Measurements from ENCODE around the gene DLGAP4.

Gene DLGAP4

GRCh38 chr20:36384022-36384619 lies 78.0 kb downstream of the DLGAP4 start:
- DNase-seq (ENCODE audit: low spot score), result no peak

- no peak for DNase-seq (ENCODE audit: low spot score)
Observed at GRCh38 chr20:36385503-36385902, 79.4 kb downstream of the DLGAP4 start.

- DNase-seq (ENCODE audit: low spot score), result no peak
Observed at GRCh38 chr20:36386236-36386635, 80.1 kb downstream of the DLGAP4 start.

GRCh38 chr20:36390269-36390668 lies 84.1 kb downstream of the DLGAP4 start:
- no peak for DNase-seq (ENCODE audit: low spot score)

GRCh38 chr20:36390719-36391415 lies 84.7 kb downstream of the DLGAP4 start:
- no peak for DNase-seq (ENCODE audit: low spot score)

- no peak for DNase-seq (ENCODE audit: low spot score)
Observed at GRCh38 chr20:36391456-36391855, 85.3 kb downstream of the DLGAP4 start.

- no peak for DNase-seq (ENCODE audit: low spot score)
Observed at GRCh38 chr20:36391955-36392354, 85.8 kb downstream of the DLGAP4 start.

GRCh38 chr20:36392989-36393388 lies 86.8 kb downstream of the DLGAP4 start:
- no peak for DNase-seq (ENCODE audit: low spot score)

GRCh38 chr20:36394340-36394965 lies 88.3 kb downstream of the DLGAP4 start:
- DNase-seq (ENCODE audit: low spot score), result no peak

- DNase-seq (ENCODE audit: low spot score), result no peak
Observed at GRCh38 chr20:36396340-36396739, 90.2 kb downstream of the DLGAP4 start.

GRCh38 chr20:36396847-36397630 lies 90.9 kb downstream of the DLGAP4 start:
- no peak for DNase-seq (ENCODE audit: low spot score)

GRCh38 chr20:36398515-36398914 lies 92.4 kb downstream of the DLGAP4 start:
- no peak for DNase-seq (ENCODE audit: low spot score)

GRCh38 chr20:36399147-36399968 lies 93.2 kb downstream of the DLGAP4 start:
- peak; percentile 79 for DNase-seq (ENCODE audit: low spot score)

- no peak for DNase-seq (ENCODE audit: low spot score)
Observed at GRCh38 chr20:36399969-36400545, 93.9 kb downstream of the DLGAP4 start.

GRCh38 chr20:36400909-36401735 lies 95.0 kb downstream of the DLGAP4 start:
- no peak for DNase-seq (ENCODE audit: low spot score)

GRCh38 chr20:36402708-36403107 lies 96.6 kb downstream of the DLGAP4 start:
- DNase-seq (ENCODE audit: low spot score), result no peak

- DNase-seq (ENCODE audit: low spot score), result no peak
Observed at GRCh38 chr20:36404435-36404978, 98.4 kb downstream of the DLGAP4 start.

- no peak for DNase-seq (ENCODE audit: low spot score)
Observed at GRCh38 chr20:36405255-36405654, 99.1 kb downstream of the DLGAP4 start.

GRCh38 chr20:36407199-36407733 lies 101.1 kb downstream of the DLGAP4 start:
- DNase-seq (ENCODE audit: low spot score), result no peak

- peak; percentile 53 for DNase-seq (ENCODE audit: low spot score)
Observed at GRCh38 chr20:36408219-36408618, 102.1 kb downstream of the DLGAP4 start.
